GM12878 (cell line): Measurements from ENCODE around the gene GPC3. TPM values are rescaled to one million over a fixed set of nuclear protein-coding genes. Genes with fewer than 3 reads are reported as not detected.

Experiments
- ATAC-seq: fragments of 200-7000 bp; cut with Tn5 transposase; 3 replicates; pipeline ENCODE4 v1.9.1; 2020; ENCODE audit warnings: mild to moderate bottlenecking, moderate library complexity
- BruUV-seq: library from RNA; stranded (reverse); fragments of 400-500 nt; replicated peaks from 2 replicates; lab custom pipeline; 2021; lab: Mats Ljungman, UMichigan
- CTCF ChIA-PET: fragments of 300-600 bp; sonication (Branson Sonifier 250); formaldehyde crosslinking; extraction: SDS; loops from one replicate; lab custom pipeline; 2021; ENCODE audit warnings: inconsistent platforms; lab: Yijun Ruan, JAX
- POLR2A ChIA-PET: fragments of 350-600 bp; formaldehyde crosslinking; extraction: SDS; loops from one replicate; lab custom pipeline; 2021; ENCODE audit warnings: inconsistent platforms; lab: Charles Lee
- RAD21 ChIA-PET: fragments of 300-600 bp; sonication (Branson Sonifier 250); formaldehyde crosslinking; loops from one replicate; lab custom pipeline; 2023; ENCODE audit warnings: antibody characterized with exemption; ENCODE audit not compliant: unreplicated experiment; lab: Charles Lee
- SMC1A ChIA-PET: fragments of 300-600 bp; sonication (Branson Sonifier 250); formaldehyde crosslinking; loops from one replicate; lab custom pipeline; 2023; ENCODE audit not compliant: unreplicated experiment, uncharacterized antibody; lab: Charles Lee
- DNase-seq: peaks from one replicate; pipeline ENCODE4 v3.0.0-alpha.2; 2011; ENCODE audit warnings: low read depth, low spot score
- FAIRE-seq: peaks from 3 replicates; lab custom pipeline; 2011; peaks lifted over from hg19 to GRCh38; lab: Jason Lieb, UNC
- H2AFZ ChIP-seq: 2 replicates; pipeline ENCODE4 v1.6.0; 2011; ENCODE audit warnings: low read depth, low read length, control low read depth; ENCODE audit not compliant: control insufficient read depth
- H3K27ac ChIP-seq: 2 replicates; pipeline ENCODE4 v1.5.1; 2011; ENCODE audit warnings: control low read depth; ENCODE audit not compliant: control insufficient read depth, insufficient read depth
- H3K27me3 ChIP-seq, 2 experiments: replicated peaks in 1 of 2; 2 replicates each; pipeline versions ENCODE4 v1.6.0 to v1.6.1; 2011; ENCODE audit warnings: low read length in 1 of 2; ENCODE audit not compliant: control insufficient read depth in 2 of 2, insufficient read depth in 2 of 2
- H3K36me3 ChIP-seq, 2 experiments: 2 replicates each; pipeline ENCODE4 v1.5.1; 2011; ENCODE audit warnings: low read length in 1 of 2; ENCODE audit not compliant: control insufficient read depth in 2 of 2, insufficient read depth in 2 of 2
- H3K4me1 ChIP-seq: 2 replicates; pipeline ENCODE4 v1.6.1; 2011; ENCODE audit warnings: mild to moderate bottlenecking, low read length, moderate library complexity, mixed read lengths; ENCODE audit not compliant: control insufficient read depth, insufficient read depth
- H3K4me2 ChIP-seq: 2 replicates; pipeline ENCODE4 v1.6.0; 2011; ENCODE audit warnings: control low read depth; ENCODE audit not compliant: control insufficient read depth, insufficient read depth
- H3K4me3 ChIP-seq: fragments of 200-600 bp; sonication (generic); 2 replicates; pipeline ENCODE4 v1.5.1; 2016
- H3K79me2 ChIP-seq: 2 replicates; pipeline ENCODE4 v1.6.0; 2011; ENCODE audit warnings: low read length; ENCODE audit not compliant: control insufficient read depth, insufficient read depth
- H3K9ac ChIP-seq: 2 replicates; pipeline ENCODE4 v1.8.0; 2011; ENCODE audit warnings: low read length, control low read depth, mixed read lengths; ENCODE audit not compliant: control insufficient read depth, insufficient read depth
- H3K9me3 ChIP-seq: replicated peaks from 3 replicates; pipeline ENCODE4 v1.5.1; 2011; ENCODE audit warnings: mild to moderate bottlenecking, low read length; ENCODE audit not compliant: control insufficient read depth, insufficient read depth
- H4K20me1 ChIP-seq: 2 replicates; pipeline ENCODE4 v1.6.0; 2011; ENCODE audit not compliant: control insufficient read depth, insufficient read depth
- CHD2 ChIP-seq: IDR thresholded peaks from 2 replicates; pipeline ENCODE4 v1.6.1; 2011; ENCODE audit warnings: low read depth, low read length, improper control_type of control experiment, borderline replicate concordance
- EED ChIP-seq: sonication (generic); IDR thresholded peaks from 2 replicates; pipeline ENCODE4 v1.6.1; 2016; ENCODE audit warnings: antibody characterized with exemption, low read depth
- HDAC2 ChIP-seq: fragments of 200-600 bp; sonication (generic); IDR thresholded peaks from 2 replicates; pipeline ENCODE4 v1.6.1; 2017
- JUND ChIP-seq: IDR thresholded peaks from 2 replicates; pipeline ENCODE4 v1.6.1; 2012; ENCODE audit warnings: low read depth, mild to moderate bottlenecking, low read length, improper control_type of control experiment, moderate library complexity
- MEF2A ChIP-seq: IDR thresholded peaks from 2 replicates; pipeline ENCODE4 v1.6.1; 2011; ENCODE audit warnings: low read depth, mild to moderate bottlenecking, low read length, moderate library complexity; ENCODE audit not compliant: insufficient read depth
- NR2C2 ChIP-seq: IDR thresholded peaks from 2 replicates; pipeline ENCODE4 v1.6.1; 2011; ENCODE audit warnings: borderline replicate concordance, low read depth; ENCODE audit not compliant: control insufficient read depth, insufficient read length
- PML ChIP-seq: IDR thresholded peaks from 2 replicates; pipeline ENCODE4 v1.6.1; 2012; ENCODE audit warnings: low read length, inconsistent platforms
- WRNIP1 ChIP-seq: IDR thresholded peaks from 2 replicates; pipeline ENCODE4 v1.6.1; 2011; ENCODE audit warnings: low read depth, low read length, improper control_type of control experiment, borderline replicate concordance
- ZNF384 ChIP-seq: IDR thresholded peaks from 2 replicates; pipeline ENCODE4 v1.6.1; 2012; ENCODE audit warnings: low read depth, mild to moderate bottlenecking, low read length, improper control_type of control experiment, borderline replicate concordance
- WGBS: methylation state at CpG from one replicate; pipeline ENCODE4 v1.1.6; 2016; ENCODE audit warnings: low lambda C conversion rate; ENCODE audit not compliant: insufficient replicate concordance, insufficient coverage; ENCODE audit errors: missing lambda C conversion rate; 5-methylcytosine and 5-hydroxymethylcytosine counted together
- in situ Hi-C: fragments of 300-500 bp; cut with MboI; formaldehyde crosslinking; loops from 9 replicates; pipeline ENCODE4 v1.14.3; 2018; ENCODE audit warnings: mixed read lengths
- intact Hi-C: fragments of 100-400 bp; cut with micrococcal nuclease; formaldehyde crosslinking; loops from one replicate; pipeline ENCODE4 v1.14.2; 2022; ENCODE audit not compliant: unreplicated experiment
- polyA plus RNA-seq, 11 experiments: library from polyadenylated mRNA; depleted of rRNA in 4 of 11; unstranded in 6 of 11; stranded (reverse) in 5 of 11; fragments of >200 nt; fragmentation: Nextera tagmentation in 4 of 11; fragmentation: Illumina TruSeq in 1 of 11; extraction: Ambion mirVana in 4 of 11; extraction: Trizol in 1 of 11; gene quantifications; 1 replicate in 1 of 11; 2 replicates in 10 of 11; pipeline versions ENCODE4 v1.2.1 to v1.2.3, GENCODE V29; 2011 to 2016; ENCODE audit warnings: inconsistent platforms in 2 of 11, missing spikeins in 2 of 11, low read depth in 1 of 11
- total RNA-seq, 4 experiments: library from RNA; depleted of rRNA in 3 of 4; stranded (reverse); fragments of >200 nt in 3 of 4; fragmentation: Illumina TruSeq in 1 of 4; extraction: Trizol in 1 of 4; gene quantifications; 2 replicates each; pipeline versions ENCODE4 v1.2.1 to v1.2.3, GENCODE V29; 2013 to 2021
- TF ChIP-seq, protein P1 (sequence below): fragments of 450-650 bp; IDR thresholded peaks from 2 replicates; pipeline ENCODE4 v1.6.1; 2018; ENCODE audit warnings: mild to moderate bottlenecking, low read depth, moderate library complexity; ENCODE audit not compliant: partially characterized antibody
- TF ChIP-seq, protein P2 (sequence below): fragments of 450-650 bp; IDR thresholded peaks from 2 replicates; pipeline ENCODE4 v1.6.1; 2017; ENCODE audit warnings: borderline replicate concordance
- TF ChIP-seq, protein P3 (sequence below): fragments of 450-650 bp; IDR thresholded peaks from 2 replicates; pipeline ENCODE4 v1.6.1; 2017; ENCODE audit warnings: antibody characterized with exemption, mild to moderate bottlenecking, moderate library complexity

Gene GPC3
- total and polyA plus RNA-seq, 10 of the 15 experiments (the other 5 are each of a cell fraction or from before 2014, with no cell fraction given) = 0.09 to 0.82 TPM; not detected in 8

DNA sequence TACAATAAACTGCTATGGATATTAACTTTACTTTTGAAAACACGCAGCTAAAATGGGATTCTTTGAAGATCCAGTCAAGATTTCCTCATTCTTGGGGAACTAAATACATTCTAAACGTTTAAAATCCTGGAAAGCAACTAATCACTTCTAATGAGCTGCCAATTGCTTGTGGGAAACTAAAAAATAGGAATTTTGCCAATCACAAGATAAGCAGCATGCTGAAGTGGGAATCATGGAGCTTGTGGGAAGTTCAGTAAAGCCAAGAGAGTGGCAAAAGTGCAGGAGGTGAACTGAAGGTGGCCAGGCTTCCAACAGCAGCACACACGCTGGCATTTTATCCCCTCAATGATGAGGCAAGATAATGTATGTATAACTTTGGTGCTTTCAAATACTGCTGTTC, 133.0 kb downstream of the GPC3 start:
- no peak overlapping the region for H3K4me3 ChIP-seq
- H3K9ac ChIP-seq = no peak overlapping the region
- no peak overlapping the region for H2AFZ ChIP-seq
- no peak overlapping the region for H3K27ac ChIP-seq
- no peak overlapping the region for H3K4me2 ChIP-seq
- in situ Hi-C loops = no loop called here
- DNase-seq = no peak
- no peaks in the 10 kb centered on the region for H4K20me1 ChIP-seq
- no peaks in the 10 kb centered on the region; a peak in 1 of 4 replicates for H3K27me3 ChIP-seq
- 0% methylated on average over 3 of the region's 3 CpGs for WGBS
- no peaks in the 10 kb centered on the region for H3K9me3 ChIP-seq
- H3K36me3 ChIP-seq = no peaks in the 10 kb centered on the region
- no peak for FAIRE-seq
- ChIA-PET CTCF (interaction anchor here (0.8 to 2.0 kb wide), 3 partner anchors 13 to 296 kb away, joined by 3 to 7 read pairs (median 7); no protein-coding TSS in a partner anchor), POLR2A (no interaction called here), SMC1A (interaction anchor here (1.1 kb wide), 1 partner anchor 8 kb away, joined by 3 read pairs; no protein-coding TSS in a partner anchor), RAD21 (no interaction called here)
- intact Hi-C loops = no loop called here
- TF ChIP-seq PML (no peak), JUND (no peak), CHD2 (no peak), ZNF384 (no peak), MEF2A (no peak), EED (no peak), HDAC2 (no peak), NR2C2 (no peak), WRNIP1 (no peak)
- TF ChIP-seq, protein P1, sequence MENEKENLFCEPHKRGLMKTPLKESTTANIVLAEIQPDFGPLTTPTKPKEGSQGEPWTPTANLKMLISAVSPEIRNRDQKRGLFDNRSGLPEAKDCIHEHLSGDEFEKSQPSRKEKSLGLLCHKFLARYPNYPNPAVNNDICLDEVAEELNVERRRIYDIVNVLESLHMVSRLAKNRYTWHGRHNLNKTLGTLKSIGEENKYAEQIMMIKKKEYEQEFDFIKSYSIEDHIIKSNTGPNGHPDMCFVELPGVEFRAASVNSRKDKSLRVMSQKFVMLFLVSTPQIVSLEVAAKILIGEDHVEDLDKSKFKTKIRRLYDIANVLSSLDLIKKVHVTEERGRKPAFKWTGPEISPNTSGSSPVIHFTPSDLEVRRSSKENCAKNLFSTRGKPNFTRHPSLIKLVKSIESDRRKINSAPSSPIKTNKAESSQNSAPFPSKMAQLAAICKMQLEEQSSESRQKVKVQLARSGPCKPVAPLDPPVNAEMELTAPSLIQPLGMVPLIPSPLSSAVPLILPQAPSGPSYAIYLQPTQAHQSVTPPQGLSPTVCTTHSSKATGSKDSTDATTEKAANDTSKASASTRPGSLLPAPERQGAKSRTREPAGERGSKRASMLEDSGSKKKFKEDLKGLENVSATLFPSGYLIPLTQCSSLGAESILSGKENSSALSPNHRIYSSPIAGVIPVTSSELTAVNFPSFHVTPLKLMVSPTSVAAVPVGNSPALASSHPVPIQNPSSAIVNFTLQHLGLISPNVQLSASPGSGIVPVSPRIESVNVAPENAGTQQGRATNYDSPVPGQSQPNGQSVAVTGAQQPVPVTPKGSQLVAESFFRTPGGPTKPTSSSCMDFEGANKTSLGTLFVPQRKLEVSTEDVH = no peak
- TF ChIP-seq, protein P2, sequence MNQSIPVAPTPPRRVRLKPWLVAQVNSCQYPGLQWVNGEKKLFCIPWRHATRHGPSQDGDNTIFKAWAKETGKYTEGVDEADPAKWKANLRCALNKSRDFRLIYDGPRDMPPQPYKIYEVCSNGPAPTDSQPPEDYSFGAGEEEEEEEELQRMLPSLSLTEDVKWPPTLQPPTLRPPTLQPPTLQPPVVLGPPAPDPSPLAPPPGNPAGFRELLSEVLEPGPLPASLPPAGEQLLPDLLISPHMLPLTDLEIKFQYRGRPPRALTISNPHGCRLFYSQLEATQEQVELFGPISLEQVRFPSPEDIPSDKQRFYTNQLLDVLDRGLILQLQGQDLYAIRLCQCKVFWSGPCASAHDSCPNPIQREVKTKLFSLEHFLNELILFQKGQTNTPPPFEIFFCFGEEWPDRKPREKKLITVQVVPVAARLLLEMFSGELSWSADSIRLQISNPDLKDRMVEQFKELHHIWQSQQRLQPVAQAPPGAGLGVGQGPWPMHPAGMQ = no peak
- TF ChIP-seq, protein P3, sequence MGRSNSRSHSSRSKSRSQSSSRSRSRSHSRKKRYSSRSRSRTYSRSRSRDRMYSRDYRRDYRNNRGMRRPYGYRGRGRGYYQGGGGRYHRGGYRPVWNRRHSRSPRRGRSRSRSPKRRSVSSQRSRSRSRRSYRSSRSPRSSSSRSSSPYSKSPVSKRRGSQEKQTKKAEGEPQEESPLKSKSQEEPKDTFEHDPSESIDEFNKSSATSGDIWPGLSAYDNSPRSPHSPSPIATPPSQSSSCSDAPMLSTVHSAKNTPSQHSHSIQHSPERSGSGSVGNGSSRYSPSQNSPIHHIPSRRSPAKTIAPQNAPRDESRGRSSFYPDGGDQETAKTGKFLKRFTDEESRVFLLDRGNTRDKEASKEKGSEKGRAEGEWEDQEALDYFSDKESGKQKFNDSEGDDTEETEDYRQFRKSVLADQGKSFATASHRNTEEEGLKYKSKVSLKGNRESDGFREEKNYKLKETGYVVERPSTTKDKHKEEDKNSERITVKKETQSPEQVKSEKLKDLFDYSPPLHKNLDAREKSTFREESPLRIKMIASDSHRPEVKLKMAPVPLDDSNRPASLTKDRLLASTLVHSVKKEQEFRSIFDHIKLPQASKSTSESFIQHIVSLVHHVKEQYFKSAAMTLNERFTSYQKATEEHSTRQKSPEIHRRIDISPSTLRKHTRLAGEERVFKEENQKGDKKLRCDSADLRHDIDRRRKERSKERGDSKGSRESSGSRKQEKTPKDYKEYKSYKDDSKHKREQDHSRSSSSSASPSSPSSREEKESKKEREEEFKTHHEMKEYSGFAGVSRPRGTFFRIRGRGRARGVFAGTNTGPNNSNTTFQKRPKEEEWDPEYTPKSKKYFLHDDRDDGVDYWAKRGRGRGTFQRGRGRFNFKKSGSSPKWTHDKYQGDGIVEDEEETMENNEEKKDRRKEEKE = no peak
- no peak for ATAC-seq
- no peaks in the 10 kb centered on the region for H3K4me1 ChIP-seq
- no peaks in the 10 kb centered on the region for H3K79me2 ChIP-seq
- no TSS peak for BruUV-seq
